GM23338 (cell line): Measurements from ENCODE around the gene FGFR2. TPM values are rescaled to one million over a fixed set of nuclear protein-coding genes. Genes with fewer than 3 reads are reported as not detected.

ENCODE experiments used
- ATAC-seq: fragments of 200-7000 bp; cut with Tn5 transposase; 3 replicates; pipeline ENCODE4 v1.9.1; 2020
- DNase-seq: peaks from one replicate; pipeline ENCODE4 v3.0.0-alpha.2; 2015; ENCODE audit warnings: low spot score
- H2AFZ ChIP-seq: fragments of 200-600 bp; sonication (generic); 2 replicates; pipeline ENCODE4 v1.8.0; 2016; ENCODE audit warnings: antibody characterized with exemption, mild to moderate bottlenecking, moderate library complexity
- H3F3A ChIP-seq: fragments of 200-600 bp; sonication (generic); replicated peaks from 2 replicates; pipeline ENCODE4 v1.8.0; 2017; ENCODE audit warnings: antibody characterized with exemption, mixed run types, low read depth
- H3K27ac ChIP-seq: fragments of 200-600 bp; sonication (generic); 2 replicates; pipeline ENCODE4 v1.6.1; 2016; ENCODE audit warnings: low read depth
- H3K27me3 ChIP-seq: fragments of 200-600 bp; sonication (generic); 2 replicates; pipeline ENCODE4 v1.8.0; 2016; ENCODE audit warnings: mild to moderate bottlenecking, mixed run types, moderate library complexity; ENCODE audit not compliant: insufficient read depth
- H3K36me3 ChIP-seq: fragments of 200-600 bp; sonication (generic); 2 replicates; pipeline ENCODE4 v1.8.0; 2016; ENCODE audit warnings: mild to moderate bottlenecking; ENCODE audit not compliant: insufficient read depth
- H3K4me1 ChIP-seq: fragments of 200-600 bp; sonication (generic); 2 replicates; pipeline ENCODE4 v1.8.0; 2016; ENCODE audit warnings: mild to moderate bottlenecking, moderate library complexity; ENCODE audit not compliant: insufficient read depth
- H3K4me2 ChIP-seq: fragments of 200-600 bp; sonication (generic); 2 replicates; pipeline ENCODE4 v1.7.1; 2017; ENCODE audit warnings: mixed run types
- H3K4me3 ChIP-seq: fragments of 200-600 bp; sonication (generic); 2 replicates; pipeline ENCODE4 v1.6.1; 2016; ENCODE audit warnings: mixed run types
- H3K79me2 ChIP-seq: fragments of 200-600 bp; sonication (generic); replicated peaks from 2 replicates; pipeline ENCODE4 v1.8.0; 2017; ENCODE audit warnings: mild to moderate bottlenecking; ENCODE audit not compliant: insufficient read depth
- H3K9me2 ChIP-seq: fragments of 200-600 bp; sonication (generic); 2 replicates; pipeline ENCODE4 v1.8.0; 2017; ENCODE audit not compliant: insufficient read depth
- H4K20me1 ChIP-seq: fragments of 200-600 bp; sonication (generic); replicated peaks from 2 replicates; pipeline ENCODE4 v1.8.0; 2017; ENCODE audit warnings: mild to moderate bottlenecking; ENCODE audit not compliant: insufficient read depth
- H3K27ac Mint-ChIP-seq: 2 replicates; pipeline ENCODE4 v1.8.0; 2020; ENCODE audit warnings: inconsistent platforms, mild to moderate bottlenecking, moderate library complexity, mixed read lengths
- H3K27me3 Mint-ChIP-seq: 3 replicates; pipeline ENCODE4 v1.8.0; 2022; ENCODE audit warnings: low read depth, mild to moderate bottlenecking, moderate library complexity, mixed read lengths, inconsistent platforms; ENCODE audit not compliant: insufficient read depth, poor library complexity
- H3K36me3 Mint-ChIP-seq: 3 replicates; pipeline ENCODE4 v1.8.0; 2021; ENCODE audit warnings: low read depth, mild to moderate bottlenecking, inconsistent platforms, moderate library complexity, mixed read lengths
- H3K4me1 Mint-ChIP-seq: 3 replicates; pipeline ENCODE4 v1.8.0; 2020; ENCODE audit warnings: mild to moderate bottlenecking, inconsistent platforms, mixed read lengths
- H3K4me3 Mint-ChIP-seq: 3 replicates; pipeline ENCODE4 v1.8.0; 2021; ENCODE audit warnings: moderate library complexity, mild to moderate bottlenecking, inconsistent platforms, mixed read lengths
- H3K9me3 Mint-ChIP-seq: 3 replicates; pipeline ENCODE4 v1.8.0; 2020; ENCODE audit warnings: moderate library complexity, mild to moderate bottlenecking, inconsistent platforms, mixed read lengths
- CREB1 ChIP-seq: fragments of 250-450 bp; sonication (Bioruptor Pico); IDR thresholded peaks from 2 replicates; pipeline ENCODE4 v1.5.0; 2020; ENCODE audit warnings: low read depth, mild to moderate bottlenecking, moderate library complexity
- EZH2 ChIP-seq: fragments of 200-600 bp; sonication (generic); IDR thresholded peaks from one replicate; pipeline ENCODE4 v1.8.0; 2017; ENCODE audit warnings: antibody characterized with exemption, mild to moderate bottlenecking, low read depth; ENCODE audit not compliant: unreplicated experiment
- EZH2phosphoT487 ChIP-seq: fragments of 200-600 bp; sonication (generic); IDR thresholded peaks from one replicate; pipeline ENCODE4 v1.8.1; 2018; ENCODE audit warnings: antibody characterized with exemption; ENCODE audit not compliant: unreplicated experiment
- JUNB ChIP-seq: IDR thresholded peaks from one replicate; pipeline ENCODE4 v1.6.1; 2016; ENCODE audit warnings: antibody characterized with exemption; ENCODE audit not compliant: unreplicated experiment
- STAT1 ChIP-seq: IDR thresholded peaks from one replicate; pipeline ENCODE4 v1.6.1; 2016; ENCODE audit warnings: antibody characterized with exemption; ENCODE audit not compliant: unreplicated experiment
- ZNF114 ChIP-seq: fragments of 250-450 bp; sonication (Bioruptor Pico); IDR thresholded peaks from 2 replicates; pipeline ENCODE4 v1.5.0; 2020; ENCODE audit warnings: mild to moderate bottlenecking, moderate library complexity
- ZNF331 ChIP-seq: fragments of 250-450 bp; sonication (Bioruptor Pico); IDR thresholded peaks from 2 replicates; pipeline ENCODE4 v1.5.0; 2020; ENCODE audit warnings: low read depth, mild to moderate bottlenecking, moderate library complexity
- polyA plus RNA-seq: library from polyadenylated mRNA; unstranded; fragments of >200 nt; fragmentation: Nextera tagmentation; extraction: Ambion mirVana; gene quantifications from 2 replicates; pipeline ENCODE4 v1.2.1, GENCODE V29; 2016
- total RNA-seq: library from RNA; depleted of rRNA; stranded (reverse); fragments of >200 nt; shearing (Covaris generic); gene quantifications from 2 replicates; pipeline ENCODE4 v1.2.3, GENCODE V29; 2014
- TF ChIP-seq, protein P1 (sequence below): fragments of 250-450 bp; sonication (Bioruptor Pico); IDR thresholded peaks from 2 replicates; pipeline ENCODE4 v1.5.0; 2020; ENCODE audit warnings: mild to moderate bottlenecking, moderate library complexity
- TF ChIP-seq, protein P2 (sequence below), 2 experiments: fragments of 200-600 bp in 1 of 2; sonication (generic) in 1 of 2; conservative IDR thresholded peaks; 2 replicates each; pipeline versions ENCODE4 v1.5.1 to v1.6.1; 2016 to 2017; ENCODE audit warnings: antibody characterized with exemption in 2 of 2, low read depth in 2 of 2, mild to moderate bottlenecking in 2 of 2, moderate library complexity in 1 of 2
- TF ChIP-seq, protein P3 (sequence below): IDR thresholded peaks from 2 replicates; pipeline ENCODE4 v1.6.1; 2016; ENCODE audit warnings: antibody characterized with exemption

FGFR2 gene
- total and polyA plus RNA-seq, 2 experiments from 2014 or later: 31.1 to 106 TPM

DNA sequence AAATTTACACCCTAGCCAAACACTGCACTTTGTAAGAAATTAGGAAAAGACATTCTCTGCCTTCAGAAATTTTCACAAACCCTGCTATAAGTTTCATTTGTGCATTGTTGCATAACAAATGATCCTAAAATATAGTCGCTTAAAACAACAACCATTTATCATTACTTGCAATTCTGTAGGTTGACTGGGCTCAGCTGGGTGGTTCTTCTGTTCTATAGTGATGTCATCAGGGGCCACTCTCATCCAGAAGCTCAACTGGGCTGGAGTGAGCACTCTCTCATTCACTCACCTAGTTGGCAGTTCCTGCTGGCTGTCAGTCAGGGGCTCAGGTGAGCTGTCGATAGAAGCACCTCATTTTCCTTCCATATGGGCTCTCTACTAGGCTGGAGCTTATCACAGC, 20.7 kb upstream of the FGFR2 start (continued):
- TF ChIP-seq, protein P1, sequence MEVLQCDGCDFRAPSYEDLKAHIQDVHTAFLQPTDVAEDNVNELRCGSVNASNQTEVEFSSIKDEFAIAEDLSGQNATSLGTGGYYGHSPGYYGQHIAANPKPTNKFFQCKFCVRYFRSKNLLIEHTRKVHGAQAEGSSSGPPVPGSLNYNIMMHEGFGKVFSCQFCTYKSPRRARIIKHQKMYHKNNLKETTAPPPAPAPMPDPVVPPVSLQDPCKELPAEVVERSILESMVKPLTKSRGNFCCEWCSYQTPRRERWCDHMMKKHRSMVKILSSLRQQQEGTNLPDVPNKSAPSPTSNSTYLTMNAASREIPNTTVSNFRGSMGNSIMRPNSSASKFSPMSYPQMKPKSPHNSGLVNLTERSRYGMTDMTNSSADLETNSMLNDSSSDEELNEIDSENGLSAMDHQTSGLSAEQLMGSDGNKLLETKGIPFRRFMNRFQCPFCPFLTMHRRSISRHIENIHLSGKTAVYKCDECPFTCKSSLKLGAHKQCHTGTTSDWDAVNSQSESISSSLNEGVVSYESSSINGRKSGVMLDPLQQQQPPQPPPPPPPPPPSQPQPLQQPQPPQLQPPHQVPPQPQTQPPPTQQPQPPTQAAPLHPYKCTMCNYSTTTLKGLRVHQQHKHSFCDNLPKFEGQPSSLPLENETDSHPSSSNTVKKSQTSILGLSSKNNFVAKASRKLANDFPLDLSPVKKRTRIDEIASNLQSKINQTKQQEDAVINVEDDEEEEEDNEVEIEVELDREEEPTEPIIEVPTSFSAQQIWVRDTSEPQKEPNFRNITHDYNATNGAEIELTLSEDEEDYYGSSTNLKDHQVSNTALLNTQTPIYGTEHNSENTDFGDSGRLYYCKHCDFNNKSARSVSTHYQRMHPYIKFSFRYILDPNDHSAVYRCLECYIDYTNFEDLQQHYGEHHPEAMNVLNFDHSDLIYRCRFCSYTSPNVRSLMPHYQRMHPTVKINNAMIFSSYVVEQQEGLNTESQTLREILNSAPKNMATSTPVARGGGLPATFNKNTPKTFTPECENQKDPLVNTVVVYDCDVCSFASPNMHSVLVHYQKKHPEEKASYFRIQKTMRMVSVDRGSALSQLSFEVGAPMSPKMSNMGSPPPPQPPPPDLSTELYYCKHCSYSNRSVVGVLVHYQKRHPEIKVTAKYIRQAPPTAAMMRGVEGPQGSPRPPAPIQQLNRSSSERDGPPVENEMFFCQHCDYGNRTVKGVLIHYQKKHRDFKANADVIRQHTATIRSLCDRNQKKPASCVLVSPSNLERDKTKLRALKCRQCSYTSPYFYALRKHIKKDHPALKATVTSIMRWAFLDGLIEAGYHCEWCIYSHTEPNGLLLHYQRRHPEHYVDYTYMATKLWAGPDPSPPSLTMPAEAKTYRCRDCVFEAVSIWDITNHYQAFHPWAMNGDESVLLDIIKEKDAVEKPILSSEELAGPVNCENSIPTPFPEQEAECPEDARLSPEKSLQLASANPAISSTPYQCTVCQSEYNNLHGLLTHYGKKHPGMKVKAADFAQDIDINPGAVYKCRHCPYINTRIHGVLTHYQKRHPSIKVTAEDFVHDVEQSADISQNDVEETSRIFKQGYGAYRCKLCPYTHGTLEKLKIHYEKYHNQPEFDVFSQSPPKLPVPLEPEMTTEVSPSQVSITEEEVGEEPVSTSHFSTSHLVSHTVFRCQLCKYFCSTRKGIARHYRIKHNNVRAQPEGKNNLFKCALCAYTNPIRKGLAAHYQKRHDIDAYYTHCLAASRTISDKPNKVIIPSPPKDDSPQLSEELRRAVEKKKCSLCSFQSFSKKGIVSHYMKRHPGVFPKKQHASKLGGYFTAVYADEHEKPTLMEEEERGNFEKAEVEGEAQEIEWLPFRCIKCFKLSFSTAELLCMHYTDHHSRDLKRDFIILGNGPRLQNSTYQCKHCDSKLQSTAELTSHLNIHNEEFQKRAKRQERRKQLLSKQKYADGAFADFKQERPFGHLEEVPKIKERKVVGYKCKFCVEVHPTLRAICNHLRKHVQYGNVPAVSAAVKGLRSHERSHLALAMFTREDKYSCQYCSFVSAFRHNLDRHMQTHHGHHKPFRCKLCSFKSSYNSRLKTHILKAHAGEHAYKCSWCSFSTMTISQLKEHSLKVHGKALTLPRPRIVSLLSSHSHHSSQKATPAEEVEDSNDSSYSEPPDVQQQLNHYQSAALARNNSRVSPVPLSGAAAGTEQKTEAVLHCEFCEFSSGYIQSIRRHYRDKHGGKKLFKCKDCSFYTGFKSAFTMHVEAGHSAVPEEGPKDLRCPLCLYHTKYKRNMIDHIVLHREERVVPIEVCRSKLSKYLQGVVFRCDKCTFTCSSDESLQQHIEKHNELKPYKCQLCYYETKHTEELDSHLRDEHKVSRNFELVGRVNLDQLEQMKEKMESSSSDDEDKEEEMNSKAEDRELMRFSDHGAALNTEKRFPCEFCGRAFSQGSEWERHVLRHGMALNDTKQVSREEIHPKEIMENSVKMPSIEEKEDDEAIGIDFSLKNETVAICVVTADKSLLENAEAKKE (CRISPR knock-in tag): no peak
- TF ChIP-seq, protein P2, sequence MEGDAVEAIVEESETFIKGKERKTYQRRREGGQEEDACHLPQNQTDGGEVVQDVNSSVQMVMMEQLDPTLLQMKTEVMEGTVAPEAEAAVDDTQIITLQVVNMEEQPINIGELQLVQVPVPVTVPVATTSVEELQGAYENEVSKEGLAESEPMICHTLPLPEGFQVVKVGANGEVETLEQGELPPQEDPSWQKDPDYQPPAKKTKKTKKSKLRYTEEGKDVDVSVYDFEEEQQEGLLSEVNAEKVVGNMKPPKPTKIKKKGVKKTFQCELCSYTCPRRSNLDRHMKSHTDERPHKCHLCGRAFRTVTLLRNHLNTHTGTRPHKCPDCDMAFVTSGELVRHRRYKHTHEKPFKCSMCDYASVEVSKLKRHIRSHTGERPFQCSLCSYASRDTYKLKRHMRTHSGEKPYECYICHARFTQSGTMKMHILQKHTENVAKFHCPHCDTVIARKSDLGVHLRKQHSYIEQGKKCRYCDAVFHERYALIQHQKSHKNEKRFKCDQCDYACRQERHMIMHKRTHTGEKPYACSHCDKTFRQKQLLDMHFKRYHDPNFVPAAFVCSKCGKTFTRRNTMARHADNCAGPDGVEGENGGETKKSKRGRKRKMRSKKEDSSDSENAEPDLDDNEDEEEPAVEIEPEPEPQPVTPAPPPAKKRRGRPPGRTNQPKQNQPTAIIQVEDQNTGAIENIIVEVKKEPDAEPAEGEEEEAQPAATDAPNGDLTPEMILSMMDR (conservative IDR thresholded peaks at IDR 0.05; ENCODE audit: low read depth in 2 of 2): no peak

DNA sequence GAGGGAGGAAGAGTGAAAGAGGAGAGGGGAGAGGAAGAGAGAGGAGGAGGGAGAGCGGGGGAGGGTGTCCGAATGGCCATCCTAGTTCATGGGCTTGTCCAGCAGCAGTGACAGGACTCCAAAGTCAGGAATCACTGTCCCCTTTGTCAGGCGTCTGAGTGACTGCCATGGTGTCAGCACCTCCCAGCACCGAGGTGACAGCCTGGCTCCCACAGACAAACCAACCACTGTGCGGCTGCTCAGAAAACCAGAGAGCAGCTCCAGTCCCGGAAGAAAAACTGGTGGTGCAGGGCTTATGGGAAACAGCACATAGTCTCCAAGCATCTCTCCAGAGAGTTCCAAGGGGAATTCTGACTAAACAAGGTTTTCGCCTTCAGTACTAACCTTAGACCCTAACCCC, 18.9 kb upstream of the FGFR2 start:
- Histone ChIP-seq H2AFZ (no peak overlapping the region), H3K36me3 (no peaks in the 10 kb centered on the region), H3K4me1 (no peaks in the 10 kb centered on the region), H3K27ac (no peak overlapping the region), H3F3A (no peaks in the 10 kb centered on the region), H3K4me2 (no peak overlapping the region), H3K79me2 (no peaks in the 10 kb centered on the region), H4K20me1 (no peaks in the 10 kb centered on the region), H3K4me3 (no peak overlapping the region), H3K9me2 (no peaks in the 10 kb centered on the region), H3K27me3 (no peaks in the 10 kb centered on the region)
- no peak overlapping the region for H3K27ac Mint-ChIP-seq
- no peaks in the 10 kb centered on the region for H3K4me1 Mint-ChIP-seq
- ATAC-seq (no peak), DNase-seq (no peak)
- no peak overlapping the region for H3K4me3 Mint-ChIP-seq
- H3K27me3 Mint-ChIP-seq: peaks cover 13% of the 10 kb centered on the region
- TF ChIP-seq EZH2 (no peak), EZH2phosphoT487 (no peak), STAT1 (no peak), JUNB (no peak), CREB1 (CRISPR knock-in tag) (no peak), ZNF114 (CRISPR knock-in tag) (no peak), ZNF331 (CRISPR knock-in tag) (no peak)
- TF ChIP-seq, protein P2 (conservative IDR thresholded peaks at IDR 0.05; ENCODE audit: low read depth in 2 of 2): no peak
- TF ChIP-seq, protein P3, sequence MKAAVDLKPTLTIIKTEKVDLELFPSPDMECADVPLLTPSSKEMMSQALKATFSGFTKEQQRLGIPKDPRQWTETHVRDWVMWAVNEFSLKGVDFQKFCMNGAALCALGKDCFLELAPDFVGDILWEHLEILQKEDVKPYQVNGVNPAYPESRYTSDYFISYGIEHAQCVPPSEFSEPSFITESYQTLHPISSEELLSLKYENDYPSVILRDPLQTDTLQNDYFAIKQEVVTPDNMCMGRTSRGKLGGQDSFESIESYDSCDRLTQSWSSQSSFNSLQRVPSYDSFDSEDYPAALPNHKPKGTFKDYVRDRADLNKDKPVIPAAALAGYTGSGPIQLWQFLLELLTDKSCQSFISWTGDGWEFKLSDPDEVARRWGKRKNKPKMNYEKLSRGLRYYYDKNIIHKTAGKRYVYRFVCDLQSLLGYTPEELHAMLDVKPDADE: no peak
- H3K9me3 Mint-ChIP-seq: peaks cover 12% of the 10 kb centered on the region
- peaks cover 13% of the 10 kb centered on the region; the same call in 1 of the 3 replicates for H3K36me3 Mint-ChIP-seq
